Esophagus (tissue), 2 donors: ENCODE results near the gene APOO. TPM values are rescaled to one million over a fixed set of nuclear protein-coding genes. Genes with fewer than 3 reads are reported as not detected.
A peak's percentile ranks its signal among the peaks of the same experiment; 100 is the strongest.

Experiments used
- H3K27ac ChIP-seq, 2 donors: one replicate each; pipeline ENCODE4 v1.5.1; 2013; ENCODE audit warnings: low read depth in 2 of 2, mild to moderate bottlenecking in 2 of 2, inconsistent platforms in 1 of 2, low read length in 1 of 2, moderate library complexity in 1 of 2
- H3K27me3 ChIP-seq, 2 donors: one replicate each; pipeline ENCODE4 v1.6.1; 2013; ENCODE audit warnings: low read length in 2 of 2, control low read depth in 1 of 2, mild to moderate bottlenecking in 1 of 2; ENCODE audit not compliant: insufficient read depth in 2 of 2, control insufficient read depth in 1 of 2
- H3K36me3 ChIP-seq, 2 donors: one replicate each; pipeline ENCODE4 v1.6.1; 2013; ENCODE audit warnings: low read length in 1 of 2; ENCODE audit not compliant: control insufficient read depth in 2 of 2, insufficient read depth in 2 of 2
- H3K4me1 ChIP-seq, 2 donors: one replicate each; pipeline ENCODE4 v1.6.1; 2013; ENCODE audit warnings: low read length in 1 of 2; ENCODE audit not compliant: control insufficient read depth in 2 of 2, insufficient read depth in 2 of 2
- H3K4me3 ChIP-seq, 2 donors: one replicate each; pipeline ENCODE4 v1.5.1; 2013; ENCODE audit warnings: low read length in 2 of 2, mild to moderate bottlenecking in 2 of 2, low read depth in 1 of 2, moderate library complexity in 1 of 2
- H3K9me3 ChIP-seq, 2 donors: one replicate each; pipeline ENCODE4 v1.6.1; 2013; ENCODE audit warnings: mild to moderate bottlenecking in 2 of 2, low read depth in 1 of 2, low read length in 1 of 2, moderate library complexity in 1 of 2; ENCODE audit not compliant: control insufficient read depth in 2 of 2, insufficient read depth in 1 of 2
- WGBS, 2 donors: extraction: QIAGEN DNeasy Blood & Tissue Kit; methylation state at CpG; one replicate each; pipeline ENCODE4 v1.1.7; 2013; 5-methylcytosine and 5-hydroxymethylcytosine counted together
- polyA plus RNA-seq, 2 donors: library from polyadenylated mRNA; stranded (reverse); fragments of 200-250 nt; gene quantifications; one replicate each; pipeline ENCODE4 v1.2.3, GENCODE V29; 2013
- donor health status: healthy with polysubstance abuse.
- donor health status: Bipolar disorder and iron deficiency.

Gene APOO
- polyA plus RNA-seq, 2 donors = 12.7 to 15.8 TPM

DNA sequence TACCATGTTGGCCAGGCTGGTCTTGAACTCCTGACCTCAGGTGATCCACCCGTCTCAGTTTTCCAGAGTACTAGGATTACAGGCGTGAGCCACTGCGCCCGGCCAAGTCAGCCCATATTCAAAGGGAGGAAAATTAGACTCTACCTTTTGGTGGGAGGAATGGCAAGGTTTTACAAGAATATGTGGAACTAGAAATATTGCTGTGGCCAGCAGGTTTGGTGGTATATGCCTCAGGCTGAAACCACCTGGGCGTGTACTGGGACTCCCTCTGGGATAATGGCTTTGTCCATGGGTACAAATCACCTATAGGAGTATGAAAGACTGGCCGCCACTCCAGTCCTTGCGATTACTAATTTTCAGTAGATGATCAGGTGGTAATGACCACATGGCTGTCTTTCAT lies 92.4 kb downstream of the APOO start:
- 92 to 93% methylated on average over 7 of the region's 7 CpGs for whole genome bisulfite sequencing, 2 donors
- no peak overlapping the region for H3K27ac ChIP-seq
- H3K9me3 ChIP-seq = no peaks in the 10 kb centered on the region
- no peaks in the 10 kb centered on the region for H3K27me3 ChIP-seq
- no peaks in the 10 kb centered on the region for H3K36me3 ChIP-seq
- H3K4me1 ChIP-seq = no peaks in the 10 kb centered on the region
- no peak overlapping the region for H3K4me3 ChIP-seq

- no peaks in the 10 kb centered on the region for H3K4me1 ChIP-seq
- no peak overlapping the region for H3K27ac ChIP-seq
- H3K9me3 ChIP-seq = no peaks in the 10 kb centered on the region
- 92 to 96% methylated on average over 1 of the region's 1 CpG for WGBS, 2 donors
- H3K36me3 ChIP-seq = no peaks in the 10 kb centered on the region
- no peak overlapping the region for H3K4me3 ChIP-seq
- no peaks in the 10 kb centered on the region for H3K27me3 ChIP-seq
These were observed 93.9 kb downstream of the APOO start for GRCh38 chrX:23813808-23814207.

DNA sequence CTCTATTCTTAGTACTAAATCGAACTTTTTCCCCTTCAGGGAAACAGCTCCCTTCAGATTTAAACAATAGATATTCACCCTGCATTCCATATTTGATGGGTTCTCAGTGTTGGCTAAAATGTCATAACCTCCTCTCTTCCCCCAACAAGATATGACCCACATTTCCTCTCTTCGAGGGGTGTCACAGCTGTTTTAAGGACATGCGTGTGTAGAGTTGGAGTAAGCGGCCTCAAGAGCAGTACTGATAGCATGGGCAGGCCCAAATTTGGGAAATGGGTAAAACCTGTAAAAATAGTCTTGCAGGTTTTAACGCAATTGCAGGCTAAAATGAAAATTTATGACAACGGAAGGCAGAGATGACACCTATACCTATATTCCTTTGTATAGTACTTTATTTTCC lies 96.1 kb downstream of the APOO start:
- 65 to 77% methylated on average over 6 of the region's 6 CpGs for WGBS, 2 donors
- H3K27ac ChIP-seq = peak overlapping the region in 1 of 2 donors; percentile 14
- no peaks in the 10 kb centered on the region for H3K4me1 ChIP-seq
- H3K36me3 ChIP-seq = no peaks in the 10 kb centered on the region
- H3K4me3 ChIP-seq = no peak overlapping the region
- H3K27me3 ChIP-seq = no peaks in the 10 kb centered on the region
- H3K9me3 ChIP-seq = no peaks in the 10 kb centered on the region

- no peaks in the 10 kb centered on the region for H3K4me1 ChIP-seq
- H3K36me3 ChIP-seq = no peaks in the 10 kb centered on the region
- no peaks in the 10 kb centered on the region for H3K27me3 ChIP-seq
- H3K9me3 ChIP-seq = no peaks in the 10 kb centered on the region
- peak overlapping the region in 1 of 2 donors; percentile 14 for H3K27ac ChIP-seq
- 31 to 56% methylated on average over 10 of the region's 10 CpGs for WGBS, 2 donors
- H3K4me3 ChIP-seq = no peak overlapping the region
These were observed 96.6 kb downstream of the APOO start for GRCh38 chrX:23811108-23811651.

- 81 to 95% methylated on average over 3 of the region's 3 CpGs for WGBS, 2 donors
- H3K27me3 ChIP-seq = no peaks in the 10 kb centered on the region
- no peaks in the 10 kb centered on the region for H3K36me3 ChIP-seq
- no peak overlapping the region for H3K4me3 ChIP-seq
- no peaks in the 10 kb centered on the region for H3K4me1 ChIP-seq
- H3K9me3 ChIP-seq = no peaks in the 10 kb centered on the region
- no peak overlapping the region for H3K27ac ChIP-seq
These were observed 97.5 kb downstream of the APOO start for GRCh38 chrX:23810279-23810678.

GRCh38 chrX:23805389-23805788 lies 102.3 kb downstream of the APOO start:
- 78 to 88% methylated on average over 9 of the region's 9 CpGs for WGBS, 2 donors
- Histone ChIP-seq H3K27ac (peak overlapping the region in 1 of 2 donors; percentile 3), H3K4me3 (no peak overlapping the region), H3K4me1 (no peaks in the 10 kb centered on the region), H3K27me3 (no peaks in the 10 kb centered on the region), H3K9me3 (no peaks in the 10 kb centered on the region), H3K36me3 (no peaks in the 10 kb centered on the region)

DNA sequence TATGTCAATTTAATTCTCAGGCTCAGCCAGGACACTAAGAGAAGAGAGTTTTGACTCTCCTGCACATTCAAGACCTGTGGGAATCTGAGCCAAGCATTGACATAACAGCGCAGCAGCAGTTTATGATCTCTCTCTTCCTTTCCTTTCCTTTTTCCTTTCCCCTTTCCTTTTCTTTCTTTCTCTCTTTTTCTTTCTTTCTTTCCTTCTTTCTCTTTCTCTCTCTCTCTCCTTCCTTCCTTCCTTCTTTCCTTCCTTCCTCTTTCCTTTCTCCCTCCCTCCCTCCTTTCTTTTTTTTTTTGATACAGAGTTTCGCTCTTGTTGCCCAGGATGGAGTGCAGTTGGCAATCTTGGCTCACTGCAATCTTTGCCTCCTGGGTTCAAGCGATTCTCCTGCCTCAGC lies 103.2 kb downstream of the APOO start:
- H3K4me1 ChIP-seq = no peaks in the 10 kb centered on the region
- peak overlapping the region; percentile 30 to 80 for H3K27ac ChIP-seq
- H3K36me3 ChIP-seq = no peaks in the 10 kb centered on the region
- no peak overlapping the region for H3K4me3 ChIP-seq
- H3K9me3 ChIP-seq = no peaks in the 10 kb centered on the region
- 64 to 74% methylated on average over 3 of the region's 3 CpGs for WGBS, 2 donors
- no peaks in the 10 kb centered on the region for H3K27me3 ChIP-seq

DNA sequence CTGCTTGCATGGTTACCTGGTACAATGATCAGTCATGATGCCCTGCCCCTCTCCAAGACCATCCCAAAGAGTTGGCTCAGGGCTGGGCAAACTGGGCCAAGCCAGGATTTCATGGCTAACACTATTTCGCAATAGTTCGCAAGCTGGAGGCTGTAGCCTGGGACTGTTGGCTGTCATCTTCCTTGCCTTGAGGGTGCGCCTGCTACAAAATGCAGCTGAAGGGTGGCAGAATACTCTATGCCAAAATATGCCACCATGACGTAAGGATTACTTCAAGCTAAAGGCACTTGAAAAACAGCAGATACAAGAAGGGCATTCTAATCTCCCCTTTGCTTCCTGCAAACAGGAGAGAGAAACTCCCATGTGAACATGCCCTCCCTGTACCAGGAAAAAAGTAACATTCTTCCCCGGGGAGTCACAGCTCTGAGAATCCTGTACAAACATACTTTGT lies 103.8 kb downstream of the APOO start:
- H3K4me1 ChIP-seq = no peaks in the 10 kb centered on the region
- H3K27ac ChIP-seq = peak overlapping the region; percentile 79 to 80
- 36 to 38% methylated on average over 5 of the region's 5 CpGs for WGBS, 2 donors
- H3K27me3 ChIP-seq = no peaks in the 10 kb centered on the region
- H3K36me3 ChIP-seq = no peaks in the 10 kb centered on the region
- no peaks in the 10 kb centered on the region for H3K9me3 ChIP-seq
- H3K4me3 ChIP-seq = no peak overlapping the region

GRCh38 chrX:23802431-23802830 lies 105.3 kb downstream of the APOO start:
- Histone ChIP-seq H3K4me1 (no peaks in the 10 kb centered on the region), H3K27ac (no peak overlapping the region), H3K27me3 (no peaks in the 10 kb centered on the region), H3K36me3 (no peaks in the 10 kb centered on the region), H3K9me3 (no peaks in the 10 kb centered on the region), H3K4me3 (no peak overlapping the region)
- whole genome bisulfite sequencing, 2 donors = 75 to 81% methylated on average over 5 of the region's 5 CpGs

DNA sequence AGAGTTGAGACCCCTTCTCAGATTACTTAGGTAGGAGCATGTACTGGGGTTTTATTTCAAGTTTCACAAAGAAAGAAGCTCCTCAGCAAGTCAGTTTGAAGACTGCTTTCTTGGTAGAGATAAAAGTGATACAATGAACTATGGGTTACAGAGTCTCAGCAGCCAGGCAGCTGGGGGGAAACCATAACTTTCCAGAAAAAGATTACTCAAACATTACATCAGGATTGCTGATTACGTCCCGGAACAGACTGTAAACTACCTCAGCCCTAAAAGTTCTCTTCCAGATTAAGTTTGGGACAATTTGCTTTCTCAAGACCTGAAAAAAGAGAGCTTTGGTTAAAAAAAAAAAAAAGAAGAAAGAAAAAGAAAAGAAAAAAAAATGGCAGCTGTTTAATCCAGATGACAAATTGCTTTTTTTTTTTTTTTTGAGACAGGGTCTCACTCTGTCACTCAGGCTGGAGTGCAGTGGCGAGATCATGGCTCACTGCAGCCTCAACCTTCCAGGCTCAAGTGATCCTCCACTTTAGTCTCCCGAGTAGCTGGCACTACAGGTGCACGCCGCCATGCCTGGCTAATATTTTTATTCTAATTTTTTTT lies 108.2 kb downstream of the APOO start:
- Histone ChIP-seq H3K27me3 (no peaks in the 10 kb centered on the region), H3K4me3 (no peak overlapping the region), H3K27ac (no peak overlapping the region), H3K36me3 (no peaks in the 10 kb centered on the region), H3K4me1 (no peaks in the 10 kb centered on the region), H3K9me3 (no peaks in the 10 kb centered on the region)
- 72 to 74% methylated on average over 6 of the region's 6 CpGs for WGBS, 2 donors
